K562 (cell line): ENCODE data around the gene PLAAT5. TPM values are rescaled to one million over a fixed set of nuclear protein-coding genes. Genes with fewer than 3 reads are reported as not detected.

Source experiments
- CREB3L1 ChIP-seq: fragments of 450-650 bp; IDR thresholded peaks from 2 replicates; pipeline ENCODE4 v1.6.1; 2014; ENCODE audit warnings: low read depth, mild to moderate bottlenecking, moderate library complexity, borderline replicate concordance
- CREM ChIP-seq: IDR thresholded peaks from 2 replicates; pipeline ENCODE4 v1.6.1; 2014; ENCODE audit warnings: antibody characterized with exemption, low read depth
- CTBP1 ChIP-seq: fragments of 450-650 bp; IDR thresholded peaks from 2 replicates; pipeline ENCODE4 v1.6.1; 2016; ENCODE audit warnings: borderline replicate concordance
- CTCFL ChIP-seq: IDR thresholded peaks from 2 replicates; pipeline ENCODE4 v1.6.1; 2011; ENCODE audit warnings: borderline replicate concordance, low read depth, mild to moderate bottlenecking, moderate library complexity, low read length; ENCODE audit not compliant: insufficient read depth, poor library complexity, severe bottlenecking
- DEAF1 ChIP-seq: fragments of 450-650 bp; formaldehyde crosslinking; IDR thresholded peaks from 2 replicates; pipeline ENCODE4 v1.4.0; 2020; ENCODE audit warnings: mild to moderate bottlenecking, moderate library complexity
- ELF2 ChIP-seq: fragments of 250-450 bp; sonication (Bioruptor Pico); IDR thresholded peaks from 2 replicates; pipeline ENCODE4 v1.5.0; 2021; ENCODE audit warnings: mild to moderate bottlenecking
- JUND ChIP-seq, 2 experiments: IDR thresholded peaks; 2 replicates in 1 of 2; 3 replicates in 1 of 2; pipeline ENCODE4 v1.6.1; 2011; ENCODE audit warnings: borderline replicate concordance in 2 of 2, low read depth in 2 of 2, low read length in 2 of 2, improper control_type of control experiment in 1 of 2, missing biosample characterization in 1 of 2, missing genetic modification characterization in 1 of 2, missing genetic modification reagents in 1 of 2
- L3MBTL2 ChIP-seq: fragments of 450-650 bp; IDR thresholded peaks from 2 replicates; pipeline ENCODE4 v1.6.1; 2016; ENCODE audit warnings: mild to moderate bottlenecking, moderate library complexity
- MAZ ChIP-seq, 2 experiments: fragments of 450-650 bp in 1 of 2; sonication (generic) in 1 of 2; formaldehyde crosslinking; IDR thresholded peaks in 1 of 2; conservative IDR thresholded peaks in 1 of 2; 2 replicates each; pipeline versions ENCODE4 v1.4.0 to v1.5.0; 2020; ENCODE audit warnings: mild to moderate bottlenecking in 1 of 2, missing genetic modification reagents in 1 of 2
- PML ChIP-seq: IDR thresholded peaks from 2 replicates; pipeline ENCODE4 v1.6.1; 2012; ENCODE audit warnings: low read length, inconsistent platforms
- RCOR1 ChIP-seq, 2 experiments: IDR thresholded peaks; 2 replicates each; pipeline ENCODE4 v1.6.1; 2012; ENCODE audit warnings: low read depth in 2 of 2, low read length in 2 of 2, borderline replicate concordance in 1 of 2, improper control_type of control experiment in 1 of 2
- SRF ChIP-seq, 2 experiments: fragments of 250-450, 450-650 bp in 1 of 2; sonication (Bioruptor Pico) in 1 of 2; sonication (generic) in 1 of 2; formaldehyde crosslinking; IDR thresholded peaks; 2 replicates each; pipeline versions ENCODE4 v1.5.0 to v1.5.1; 2020 to 2022; ENCODE audit warnings: mild to moderate bottlenecking in 1 of 2, missing genetic modification reagents in 1 of 2
- TAF9B ChIP-seq: fragments of 450-650 bp; IDR thresholded peaks from 2 replicates; pipeline ENCODE4 v1.6.1; 2018; ENCODE audit warnings: mild to moderate bottlenecking; ENCODE audit not compliant: partially characterized antibody
- TEAD1 ChIP-seq, 2 experiments: fragments of 450-650 bp in 1 of 2; sonication (generic) in 1 of 2; formaldehyde crosslinking; IDR thresholded peaks; 2 replicates each; pipeline versions ENCODE4 v1.4.0 to v1.8.0; 2020 to 2022; ENCODE audit warnings: mild to moderate bottlenecking in 2 of 2, missing genetic modification reagents in 1 of 2
- ZNF277 ChIP-seq: fragments of 250-450 bp; sonication (Bioruptor Pico); IDR thresholded peaks from 2 replicates; pipeline ENCODE4 v1.8.0; 2022; ENCODE audit warnings: inconsistent platforms, mild to moderate bottlenecking, moderate library complexity, borderline replicate concordance
- ZNF518B ChIP-seq: fragments of 250-450 bp; sonication (Bioruptor Pico); IDR thresholded peaks from 2 replicates; pipeline ENCODE4 v1.5.0; 2021; ENCODE audit warnings: mild to moderate bottlenecking, moderate library complexity
- polyA plus RNA-seq, 8 experiments: library from polyadenylated mRNA; depleted of rRNA in 4 of 8; stranded (reverse) in 5 of 8; unstranded in 3 of 8; fragments of >200 nt; fragmentation: Nextera tagmentation in 2 of 8; fragmentation: Illumina TruSeq in 1 of 8; extraction: Ambion mirVana in 2 of 8; extraction: Trizol in 1 of 8; gene quantifications; 2 replicates each; pipeline versions ENCODE4 v1.2.1 to v1.2.3, GENCODE V29; 2011 to 2014; ENCODE audit warnings: inconsistent platforms in 1 of 8, missing spikeins in 1 of 8
- total RNA-seq, 7 experiments: library from RNA; depleted of rRNA in 6 of 7; stranded (reverse); fragments of >200 nt in 6 of 7; fragmentation: Illumina TruSeq in 2 of 7; extraction: Trizol in 2 of 7; gene quantifications; 2 replicates each; pipeline versions ENCODE4 v1.2.1 to v1.2.3, GENCODE V29; 2011 to 2021; ENCODE audit warnings: low replicate concordance in 1 of 7

PLAAT5 gene
- total and polyA plus RNA-seq, 9 of the 15 experiments (the other 6 are each of a cell fraction or from before 2014, with no cell fraction given): not detected

- TF ChIP-seq ZNF518B (CRISPR knock-in tag): no peak
- TF ChIP-seq RCOR1 (IDR thresholded peaks at IDR 0.05; ENCODE audit: borderline replicate concordance in 1 of 2, low read depth in 2 of 2, low read length in 2 of 2): peak in 1 of 2 experiments; percentile 37; a peak in 1 of 4 replicates
- TF ChIP-seq ELF2 (CRISPR knock-in tag): no peak
- no peak for TF ChIP-seq PML
- no peak for TF ChIP-seq ZNF277 (CRISPR knock-in tag)
- TF ChIP-seq CREM: 0 out of 2 replicates have a peak, but pooled peaks have one; percentile 14
- TF ChIP-seq JUND (IDR thresholded peaks at IDR 0.05; ENCODE audit: borderline replicate concordance, low read depth, low read length): peak; percentile 28; the same call in 1 of the 2 replicates
- no peak; the same call in 2 of the 3 replicates for TF ChIP-seq JUND (tag; IDR thresholded peaks at IDR 0.05; ENCODE audit: borderline replicate concordance, low read depth, low read length)
- TF ChIP-seq MAZ (CRISPR knock-in tag; conservative IDR thresholded peaks at IDR 0.05 in 1 of 2, IDR thresholded peaks at IDR 0.05 in 1 of 2): 0 out of 4 replicates have a peak, but pooled peaks of 1 of the 2 experiments have one; percentile 36
- 0 out of 2 replicates have a peak, but pooled peaks have one; percentile 20 for TF ChIP-seq L3MBTL2
- TF ChIP-seq SRF (CRISPR knock-in tag; IDR thresholded peaks at IDR 0.05): peak in 1 of 2 experiments; percentile 46; a peak in 1 of 4 replicates
- TF ChIP-seq CREB3L1: no peak
- TF ChIP-seq CTBP1: peak; percentile 39
- TF ChIP-seq TEAD1 (CRISPR knock-in tag; IDR thresholded peaks at IDR 0.05): no peak
- TF ChIP-seq CTCFL: peak; percentile 35
- TF ChIP-seq DEAF1 (CRISPR knock-in tag): peak; percentile 84
- TF ChIP-seq TAF9B: no peak
Observed at GRCh38 chr11:63508009-63508408, 17.0 kb upstream of the PLAAT5 start (continued).
